ENCODE measurements around the gene HLA-DPA1.

DNA sequence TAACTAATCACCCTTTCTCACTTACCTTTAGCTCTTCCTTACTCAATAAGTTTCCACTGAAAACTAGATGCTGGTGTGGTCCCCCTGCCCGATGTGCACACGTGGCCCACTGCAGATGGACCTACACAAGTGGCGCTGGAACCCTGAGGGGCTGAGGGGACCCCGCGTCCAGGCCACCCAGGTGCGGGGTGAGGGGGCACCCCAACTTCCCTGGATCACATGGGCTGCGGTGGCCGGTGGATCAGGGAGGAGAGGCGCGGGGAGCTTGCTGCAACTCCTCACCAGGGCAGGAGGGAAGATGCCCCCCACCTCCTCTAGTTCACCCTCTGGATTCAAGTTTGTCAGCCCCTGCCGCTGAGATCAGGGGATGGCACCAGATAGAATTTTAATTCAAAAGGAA, 51.5 kb downstream of the HLA-DPA1 start:
- no peak for TF ChIP-seq L3MBTL2 (conservative IDR thresholded peaks at IDR 0.05)
- no peak for TF ChIP-seq SP1 (IDR thresholded peaks at IDR 0.05)
- TF ChIP-seq ELF4 (IDR thresholded peaks at IDR 0.05), result no peak
- no peak for TF ChIP-seq TARDBP (IDR thresholded peaks at IDR 0.05)
- TF ChIP-seq, protein P1, sequence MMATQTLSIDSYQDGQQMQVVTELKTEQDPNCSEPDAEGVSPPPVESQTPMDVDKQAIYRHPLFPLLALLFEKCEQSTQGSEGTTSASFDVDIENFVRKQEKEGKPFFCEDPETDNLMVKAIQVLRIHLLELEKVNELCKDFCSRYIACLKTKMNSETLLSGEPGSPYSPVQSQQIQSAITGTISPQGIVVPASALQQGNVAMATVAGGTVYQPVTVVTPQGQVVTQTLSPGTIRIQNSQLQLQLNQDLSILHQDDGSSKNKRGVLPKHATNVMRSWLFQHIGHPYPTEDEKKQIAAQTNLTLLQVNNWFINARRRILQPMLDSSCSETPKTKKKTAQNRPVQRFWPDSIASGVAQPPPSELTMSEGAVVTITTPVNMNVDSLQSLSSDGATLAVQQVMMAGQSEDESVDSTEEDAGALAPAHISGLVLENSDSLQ (IDR thresholded peaks at IDR 0.05), result no peak
- TF ChIP-seq BHLHE40 (IDR thresholded peaks at IDR 0.05; ENCODE audit: borderline replicate concordance), result no peak
- TF ChIP-seq FOXA1 (IDR thresholded peaks at IDR 0.05), result no peak
- no peak for TF ChIP-seq FOXM1 (IDR thresholded peaks at IDR 0.05; ENCODE audit: borderline replicate concordance)
- no peak for TF ChIP-seq ARNT (IDR thresholded peaks at IDR 0.05)
- no peak for TF ChIP-seq SUZ12 (IDR thresholded peaks at IDR 0.05)
- no peak for TF ChIP-seq HDGF (IDR thresholded peaks at IDR 0.05; ENCODE audit: borderline replicate concordance)
